Measurements from ENCODE around the gene C11orf42.
"Not testable (repeated sequence)": the region's sequence is repeated elsewhere in the genome, so short reads cannot be mapped to it uniquely, and the experiment has no call there.

C11orf42 gene

GRCh38 chr11:6224421-6224820 is 19.1 kb downstream of the C11orf42 start:
- no peak for DNase-seq

GRCh38 chr11:6225024-6225423 is 19.7 kb downstream of the C11orf42 start:
- DNase-seq = no peak

GRCh38 chr11:6225896-6226295 is 20.5 kb downstream of the C11orf42 start:
- no peak for DNase-seq

GRCh38 chr11:6228520-6228919 is 23.2 kb downstream of the C11orf42 start:
- no peak for DNase-seq

DNA sequence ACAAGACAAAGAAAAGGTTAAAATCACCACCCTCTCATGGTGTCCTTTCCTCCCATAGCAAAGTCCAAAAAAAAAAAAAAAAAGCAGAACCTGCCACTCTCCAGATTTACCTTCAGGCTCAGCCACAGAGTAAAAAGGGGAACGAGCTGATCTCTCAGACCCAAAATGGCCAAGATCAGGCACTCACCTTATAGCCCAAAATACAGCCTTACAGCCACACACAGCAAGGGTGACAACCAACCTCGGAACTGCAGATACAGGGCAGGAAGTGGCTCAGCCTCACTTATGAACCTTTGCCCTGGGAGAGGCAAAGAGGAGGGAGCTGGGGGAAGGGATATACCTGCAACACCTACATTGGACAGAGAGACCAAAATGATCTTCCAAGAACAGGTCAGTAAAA is 24.6 kb downstream of the C11orf42 start:
- no peak for DNase-seq

- no peak for DNase-seq
Observed at GRCh38 chr11:6232899-6233298, 27.5 kb downstream of the C11orf42 start.

DNA sequence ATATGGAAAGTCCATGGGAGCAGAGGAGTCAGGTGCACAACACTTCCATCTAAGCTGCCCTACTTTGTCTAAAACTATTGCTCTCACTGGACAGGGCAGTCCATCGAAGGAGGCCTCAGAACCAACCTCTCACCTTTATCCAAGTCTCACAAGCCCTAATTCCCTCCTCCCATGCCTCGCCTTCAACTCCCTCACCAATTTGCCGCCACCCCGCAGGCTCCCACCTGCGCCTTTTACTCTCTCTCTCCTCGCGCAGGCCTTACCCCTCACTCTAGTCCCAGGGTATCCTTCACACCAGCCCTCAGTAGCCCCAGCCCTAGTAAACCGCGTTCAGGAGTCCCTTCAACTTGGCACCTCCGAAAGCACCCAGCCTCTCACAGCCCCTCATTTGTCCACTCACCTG is 28.6 kb downstream of the C11orf42 start:
- DNase-seq = no peak

GRCh38 chr11:6234387-6235107 is 29.2 kb downstream of the C11orf42 start, which contains the start of gene FHIP1B:
Gene FHIP1B (minus strand): TSS chr11:6234636. CDS start chr11:6224516, 10,120 bp downstream.
- DNase-seq = peak; percentile 100

DNA sequence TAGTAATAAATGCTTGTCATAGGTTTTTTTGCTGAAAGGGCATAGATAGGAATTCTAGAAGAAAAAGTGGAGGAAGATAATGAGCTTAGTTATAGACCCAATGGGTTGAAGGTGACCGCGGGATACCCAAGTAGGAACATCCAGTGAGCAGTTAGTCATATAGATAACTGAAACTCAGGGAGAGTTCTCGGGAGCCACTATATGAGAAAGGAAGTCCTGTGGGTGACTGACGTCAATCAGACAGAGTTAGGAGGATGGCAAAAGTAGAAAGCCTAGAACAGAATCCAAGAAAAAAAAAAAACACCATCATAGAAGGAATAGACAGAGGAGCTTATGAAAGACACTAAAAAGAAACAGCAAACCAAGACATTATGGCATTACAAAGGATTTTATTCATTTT is 31.9 kb downstream of the C11orf42 start:
- no peak for DNase-seq

- no peak for DNase-seq
Observed at GRCh38 chr11:6237761-6238302, 32.5 kb downstream of the C11orf42 start.

- DNase-seq = no peak
Observed at GRCh38 chr11:6238902-6239301, 33.5 kb downstream of the C11orf42 start, which contains the start of gene CNGA4. Gene CNGA4 (plus strand): TSS chr11:6239089. CDS start chr11:6239207, 118 bp downstream.

GRCh38 chr11:6240139-6240538 is 34.8 kb downstream of the C11orf42 start:
- no peak for DNase-seq

GRCh38 chr11:6240781-6241180 is 35.4 kb downstream of the C11orf42 start:
- no peak for DNase-seq

- DNase-seq = no peak
Observed at GRCh38 chr11:6241316-6241715, 36.0 kb downstream of the C11orf42 start.

GRCh38 chr11:6245536-6245935 is 40.2 kb downstream of the C11orf42 start:
- DNase-seq = no peak

GRCh38 chr11:6248248-6248647 is 42.9 kb downstream of the C11orf42 start:
- no peak for DNase-seq

DNA sequence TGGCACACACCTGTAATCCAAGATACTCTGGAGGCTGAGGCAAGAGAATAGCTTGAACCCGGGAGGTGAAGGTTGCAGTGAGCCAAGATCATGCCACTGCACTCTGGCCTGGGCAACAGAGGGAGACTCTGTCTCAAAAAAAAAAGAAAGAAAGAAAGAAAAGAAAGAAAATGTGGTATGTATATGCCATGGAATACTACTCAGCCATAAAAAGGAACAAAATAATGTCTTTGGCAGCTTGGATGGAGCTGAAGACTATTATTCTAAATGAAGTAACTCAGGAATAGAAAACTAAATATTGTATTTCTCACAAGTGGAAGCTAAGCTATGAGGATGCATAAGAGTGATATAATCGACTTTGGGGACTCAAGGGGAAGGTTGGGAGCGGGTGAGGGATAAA is 43.5 kb downstream of the C11orf42 start:
- not testable (repeated sequence) for DNase-seq

DNA sequence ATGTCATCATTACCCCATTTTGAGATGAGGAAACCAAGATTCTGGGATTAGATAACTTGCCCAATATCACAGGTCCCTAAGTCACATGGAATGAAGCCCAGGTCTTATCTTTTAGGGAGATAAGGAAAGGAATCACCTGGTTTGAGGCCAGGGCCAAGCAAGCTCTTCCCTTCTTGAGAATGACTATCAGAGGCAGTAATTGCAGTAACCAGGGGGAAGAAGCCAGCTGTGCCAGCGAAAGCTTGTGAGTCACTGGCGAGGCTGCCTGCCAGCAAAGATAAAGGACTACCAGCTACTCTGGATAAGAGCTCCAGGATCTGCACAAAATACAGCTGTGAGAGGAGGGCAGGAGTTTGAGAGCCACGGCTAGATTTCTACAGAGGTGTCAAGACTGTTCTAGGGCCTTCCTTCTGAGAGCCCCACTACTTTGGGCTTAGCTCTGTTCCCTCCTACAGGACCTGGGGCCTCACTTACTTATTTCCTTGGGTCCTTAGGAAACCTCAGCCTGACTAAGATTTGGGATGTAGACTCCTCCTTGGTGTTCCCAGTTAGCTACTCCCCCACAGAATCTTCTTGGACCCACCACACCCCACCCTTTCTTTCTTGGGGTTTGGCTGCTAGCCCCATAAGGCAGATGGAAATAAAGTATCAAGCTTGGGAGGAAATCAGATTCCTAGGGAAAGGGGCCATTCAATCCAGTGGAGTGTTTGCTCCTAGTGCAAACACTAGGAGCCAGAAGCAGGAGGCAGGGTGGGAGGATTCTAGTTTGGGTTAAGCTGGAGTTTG is 44.6 kb downstream of the C11orf42 start:
- no peak for DNase-seq

GRCh38 chr11:6251120-6251733 is 45.9 kb downstream of the C11orf42 start:
- peak; percentile 76 for DNase-seq

DNA sequence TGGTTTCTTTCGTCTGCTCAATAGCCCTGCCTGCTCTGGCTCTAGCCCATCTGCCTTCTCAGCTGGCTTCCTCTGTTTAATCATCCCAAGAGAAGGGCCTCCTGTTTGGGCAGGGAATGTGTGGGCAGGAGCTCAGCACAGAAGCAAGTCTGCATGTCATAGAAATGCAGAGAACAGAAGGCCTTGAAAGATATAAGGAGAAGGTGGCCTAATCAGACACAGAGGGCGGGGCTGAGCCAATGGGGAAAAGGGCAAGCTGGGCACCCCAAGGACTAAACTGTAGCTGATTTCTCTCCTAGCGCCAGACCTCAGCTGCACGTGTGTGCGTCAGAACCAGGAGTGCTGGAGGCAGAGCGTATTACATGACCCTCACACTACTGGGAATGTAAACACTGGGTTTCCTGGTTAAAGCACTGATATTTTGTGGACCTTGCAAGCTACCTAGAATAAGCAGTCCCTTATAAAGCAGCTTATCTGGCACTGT is 46.7 kb downstream of the C11orf42 start:
- DNase-seq = no peak

DNA sequence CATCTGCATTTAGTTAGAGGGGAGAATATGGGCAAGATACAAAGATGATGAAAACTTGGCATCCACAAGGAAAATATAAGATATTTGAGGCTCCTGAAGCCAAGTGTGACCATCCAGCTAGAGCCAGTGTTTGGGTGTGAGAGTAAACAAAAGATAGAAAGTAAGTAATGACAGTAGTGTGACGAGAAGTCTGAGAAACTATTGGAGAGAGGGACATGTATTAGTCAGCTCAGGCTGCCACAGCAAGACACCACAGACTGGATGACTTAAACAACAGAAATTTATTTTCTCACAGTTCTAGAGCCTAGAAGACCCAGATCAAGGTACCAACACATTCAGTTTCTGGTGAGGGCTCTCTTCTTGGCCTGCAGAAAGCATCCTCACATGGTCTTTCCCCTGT is 47.8 kb downstream of the C11orf42 start:
- no peak for DNase-seq

GRCh38 chr11:6258141-6258540 is 52.8 kb downstream of the C11orf42 start:
- no peak for DNase-seq

- peak; percentile 26 for DNase-seq
Observed at GRCh38 chr11:6258571-6259081, 53.3 kb downstream of the C11orf42 start.

Data from activated CD4-positive, alpha-beta T cell treated with anti-CD3 and anti-CD28 coated beads for 48 hours (primary cell).